IMR-90 (cell line): ENCODE measurements around the gene KRTAP10-11. TPM values are rescaled to one million over a fixed set of nuclear protein-coding genes. Genes with fewer than 3 reads are reported as not detected.

ENCODE experiments used
- ATAC-seq: fragments of 200-7000 bp; cut with Tn5 transposase; 2 replicates; pipeline ENCODE4 v1.9.1; 2020; ENCODE audit warnings: low read depth, mild to moderate bottlenecking, moderate library complexity
- BruUV-seq: library from RNA; stranded (reverse); fragments of 400-500 nt; replicated peaks from 2 replicates; lab custom pipeline; 2021; lab: Mats Ljungman, UMichigan
- CTCF ChIA-PET: fragments of 300-600 bp; formaldehyde crosslinking; extraction: SDS; loops from one replicate; lab custom pipeline; 2021; ENCODE audit warnings: antibody characterized with exemption; lab: Yijun Ruan, JAX
- POLR2A ChIA-PET: fragments of 300-600 bp; sonication (Branson Sonifier 250); formaldehyde crosslinking; loops from one replicate; lab custom pipeline; 2022; ENCODE audit warnings: antibody characterized with exemption; ENCODE audit not compliant: unreplicated experiment; lab: Charles Lee
- DNase-seq: peaks from one replicate; pipeline ENCODE4 v3.0.0; 2013
- H2AFZ ChIP-seq: replicated peaks from 2 replicates; pipeline ENCODE3; 2013; ENCODE audit warnings: low read length, mild to moderate bottlenecking; ENCODE audit not compliant: poor library complexity
- H2AK5ac ChIP-seq: 2 replicates; pipeline ENCODE4 v1.6.1; 2013; ENCODE audit warnings: low read depth, low read length, inconsistent platforms
- H2AK9ac ChIP-seq: replicated peaks from 2 replicates; pipeline ENCODE3; 2013; ENCODE audit warnings: mild to moderate bottlenecking, low read depth, low read length, moderate library complexity; ENCODE audit not compliant: poor library complexity
- H2BK120ac ChIP-seq: 2 replicates; pipeline ENCODE4 v1.6.1; 2013; ENCODE audit warnings: low read depth, low read length, inconsistent platforms
- H2BK15ac ChIP-seq: 3 replicates; pipeline ENCODE4 v1.6.1; 2013; ENCODE audit warnings: low read depth, low read length, inconsistent platforms
- H2BK20ac ChIP-seq: 2 replicates; pipeline ENCODE4 v1.6.1; 2013; ENCODE audit warnings: low read depth, mild to moderate bottlenecking, inconsistent platforms, low read length, moderate library complexity
- H2BK5ac ChIP-seq: 2 replicates; pipeline ENCODE4 v1.6.1; 2013; ENCODE audit warnings: mild to moderate bottlenecking, low read depth, low read length, inconsistent platforms; ENCODE audit not compliant: poor library complexity, severe bottlenecking
- H3K14ac ChIP-seq: replicated peaks from 2 replicates; pipeline ENCODE4 v1.6.1; 2013; ENCODE audit warnings: low read depth, low read length, inconsistent platforms
- H3K18ac ChIP-seq: 2 replicates; pipeline ENCODE4 v1.6.1; 2013; ENCODE audit warnings: low read depth, low read length, control low read depth
- H3K23ac ChIP-seq: 2 replicates; pipeline ENCODE4 v1.6.1; 2013; ENCODE audit warnings: low read depth, low read length, inconsistent platforms
- H3K27ac ChIP-seq: 2 replicates; pipeline ENCODE4 v1.5.1; 2013; ENCODE audit warnings: mild to moderate bottlenecking, control low read depth, low read length; ENCODE audit not compliant: insufficient read depth
- H3K27me3 ChIP-seq: 2 replicates; pipeline ENCODE4 v1.6.1; 2013; ENCODE audit warnings: low read length; ENCODE audit not compliant: control insufficient read depth, insufficient read depth
- H3K36me3 ChIP-seq: 2 replicates; pipeline ENCODE4 v1.6.1; 2013; ENCODE audit warnings: low read length, mixed read lengths; ENCODE audit not compliant: control insufficient read depth, insufficient read depth
- H3K4ac ChIP-seq: 2 replicates; pipeline ENCODE4 v1.6.1; 2013; ENCODE audit warnings: low read depth, low read length, inconsistent platforms
- H3K4me1 ChIP-seq: 2 replicates; pipeline ENCODE4 v1.6.1; 2013; ENCODE audit warnings: low read length, mixed read lengths; ENCODE audit not compliant: control insufficient read depth, insufficient read depth
- H3K4me2 ChIP-seq: 2 replicates; pipeline ENCODE4 v1.6.1; 2013; ENCODE audit warnings: low read depth, mild to moderate bottlenecking, control low read depth, low read length, moderate library complexity
- H3K4me3 ChIP-seq: 2 replicates; pipeline ENCODE4 v1.5.1; 2013; ENCODE audit warnings: low read depth, mild to moderate bottlenecking, control low read depth, low read length, moderate library complexity; ENCODE audit not compliant: insufficient read depth
- H3K56ac ChIP-seq: 2 replicates; pipeline ENCODE4 v1.6.1; 2013; ENCODE audit warnings: low read length, inconsistent platforms; ENCODE audit not compliant: insufficient read depth; ENCODE audit errors: extremely low read depth
- H3K79me1 ChIP-seq, 2 experiments: 2 replicates each; pipeline ENCODE4 v1.6.1; 2013; ENCODE audit warnings: low read length in 2 of 2, inconsistent platforms in 1 of 2, low read depth in 1 of 2
- H3K9ac ChIP-seq: 2 replicates; pipeline ENCODE4 v1.6.1; 2013; ENCODE audit warnings: low read depth, low read length, control low read depth
- H3K9me1 ChIP-seq: 2 replicates; pipeline ENCODE4 v1.6.1; 2013; ENCODE audit warnings: low read length, inconsistent platforms; ENCODE audit not compliant: insufficient read depth
- H3K9me3 ChIP-seq: 2 replicates; pipeline ENCODE4 v1.6.1; 2013; ENCODE audit warnings: low read length; ENCODE audit not compliant: control insufficient read depth, insufficient read depth
- H4K20me1 ChIP-seq: 2 replicates; pipeline ENCODE4 v1.6.1; 2013; ENCODE audit warnings: low read length, inconsistent platforms; ENCODE audit not compliant: insufficient read depth
- H4K5ac ChIP-seq: 2 replicates; pipeline ENCODE4 v1.6.1; 2013; ENCODE audit warnings: mild to moderate bottlenecking, low read depth, low read length, control low read depth
- H4K8ac ChIP-seq, 2 experiments: 2 replicates each; pipeline ENCODE4 v1.6.1; 2013; ENCODE audit warnings: low read depth in 2 of 2, low read length in 2 of 2, control low read depth in 1 of 2, inconsistent platforms in 1 of 2
- H4K91ac ChIP-seq: 2 replicates; pipeline ENCODE4 v1.6.1; 2013; ENCODE audit warnings: low read depth, low read length, inconsistent platforms; ENCODE audit not compliant: insufficient read depth
- BHLHE40 ChIP-seq: fragments of 150-350 bp; IDR thresholded peaks from 2 replicates; pipeline ENCODE4 v1.6.1; 2016; ENCODE audit warnings: mild to moderate bottlenecking, low read depth, low read length
- CEBPB ChIP-seq: IDR thresholded peaks from 2 replicates; pipeline ENCODE4 v1.6.1; 2012; ENCODE audit warnings: low read depth, low read length, improper control_type of control experiment
- CHD1 ChIP-seq: IDR thresholded peaks from 2 replicates; pipeline ENCODE4 v1.6.1; 2012; ENCODE audit warnings: low read depth, low read length, improper control_type of control experiment
- CTCF ChIP-seq: conservative IDR thresholded peaks from 2 replicates; pipeline ENCODE4 v1.5.1; 2012; ENCODE audit warnings: mild to moderate bottlenecking, low read depth, low read length, improper control_type of control experiment
- ELK1 ChIP-seq: fragments of 150-350 bp; IDR thresholded peaks from 2 replicates; pipeline ENCODE4 v1.6.1; 2016; ENCODE audit warnings: low read depth, mild to moderate bottlenecking, low read length, moderate library complexity, borderline replicate concordance
- FOS ChIP-seq: fragments of 150-350 bp; IDR thresholded peaks from 2 replicates; pipeline ENCODE4 v1.6.1; 2016; ENCODE audit warnings: low read depth, low read length
- MAFK ChIP-seq: IDR thresholded peaks from 2 replicates; pipeline ENCODE4 v1.6.1; 2012; ENCODE audit warnings: low read depth, low read length, improper control_type of control experiment
- MAZ ChIP-seq: IDR thresholded peaks from 2 replicates; pipeline ENCODE4 v1.6.1; 2012; ENCODE audit warnings: low read depth, mild to moderate bottlenecking, low read length, improper control_type of control experiment, moderate library complexity, borderline replicate concordance
- MXI1 ChIP-seq: IDR thresholded peaks from 2 replicates; pipeline ENCODE4 v1.6.1; 2012; ENCODE audit warnings: low read depth, mild to moderate bottlenecking, low read length, moderate library complexity, borderline replicate concordance
- NFE2L2 ChIP-seq: fragments of 150-350 bp; IDR thresholded peaks from 2 replicates; pipeline ENCODE4 v1.6.1; 2016; ENCODE audit warnings: low read depth, mild to moderate bottlenecking, low read length
- POLR2A ChIP-seq: IDR thresholded peaks from 2 replicates; pipeline ENCODE4 v1.6.1; 2012; ENCODE audit warnings: mild to moderate bottlenecking, low read depth, low read length
- RAD21 ChIP-seq: IDR thresholded peaks from 2 replicates; pipeline ENCODE4 v1.6.1; 2012; ENCODE audit warnings: low read length, improper control_type of control experiment
- RCOR1 ChIP-seq: IDR thresholded peaks from 2 replicates; pipeline ENCODE4 v1.6.1; 2012; ENCODE audit warnings: mild to moderate bottlenecking, low read length, improper control_type of control experiment; ENCODE audit not compliant: insufficient replicate concordance
- RFX5 ChIP-seq: IDR thresholded peaks from 2 replicates; pipeline ENCODE4 v1.8.0; 2012; ENCODE audit warnings: low read depth, mild to moderate bottlenecking, low read length, moderate library complexity
- SMC3 ChIP-seq: fragments of 150-350 bp; IDR thresholded peaks from 2 replicates; pipeline ENCODE4 v1.6.1; 2016; ENCODE audit warnings: low read depth, mild to moderate bottlenecking, antibody characterized with exemption, low read length, moderate library complexity
- USF2 ChIP-seq: fragments of 150-350 bp; IDR thresholded peaks from 2 replicates; pipeline ENCODE4 v1.6.1; 2017; ENCODE audit warnings: mild to moderate bottlenecking, antibody characterized with exemption, low read length, low read depth
- WGBS, 2 experiments: methylation state at CpG; one replicate each; pipeline versions ENCODE4 v1.1.5 to v1.1.7; 2013; ENCODE audit warnings: missing lambda C conversion rate in 2 of 2; ENCODE audit not compliant: insufficient read length in 1 of 2; ENCODE audit errors: extremely low coverage in 2 of 2; 5-methylcytosine and 5-hydroxymethylcytosine counted together
- dilution Hi-C: fragments of 300-500 bp; cut with HindIII; formaldehyde crosslinking; loops from one replicate; pipeline ENCODE4 v1.14.3; 2018; ENCODE audit warnings: low sequenced_read_pairs; ENCODE audit not compliant: unreplicated experiment
- in situ Hi-C: fragments of 300-500 bp; cut with MboI; formaldehyde crosslinking; loops from 3 replicates; pipeline ENCODE4 v1.14.3; 2019; ENCODE audit warnings: low sequenced_read_pairs, inconsistent platforms, mixed read lengths
- intact Hi-C: fragments of 100-400 bp; cut with micrococcal nuclease; formaldehyde crosslinking; loops from 2 replicates; pipeline ENCODE4 v1.10.0; 2022
- polyA plus RNA-seq, 3 experiments: library from polyadenylated mRNA; depleted of rRNA; stranded (reverse); fragments of >200 nt; gene quantifications; 2 replicates each; pipeline ENCODE4 v1.2.3, GENCODE V29; 2012; ENCODE audit warnings: low replicate concordance in 1 of 3
- total RNA-seq: library from RNA; depleted of rRNA; stranded (reverse); fragments of >200 nt; gene quantifications from 2 replicates; pipeline ENCODE4 v1.2.3, GENCODE V29; 2012

The KRTAP10-11 gene
- total and polyA plus RNA-seq, 2 of the 4 experiments (the other 2 are of a cell fraction), result not detected

GRCh38 chr21:44599264-44600029, 46.8 kb upstream of the KRTAP10-11 start:
- ATAC-seq, result no peak
- no peak for DNase-seq
- no peak overlapping the region for H3K14ac ChIP-seq
- no peaks in the 10 kb centered on the region for H3K36me3 ChIP-seq
- TF ChIP-seq POLR2A (no peak), ELK1 (no peak), MAFK (no peak), BHLHE40 (no peak), RFX5 (no peak), NFE2L2 (no peak), SMC3 (no peak), MXI1 (no peak), RCOR1 (no peak), MAZ (no peak), CEBPB (no peak), CHD1 (no peak), RAD21 (no peak), USF2 (no peak), CTCF (no peak), FOS (no peak)
- H3K9me1 ChIP-seq, result no peaks in the 10 kb centered on the region
- 40% methylated on average over 1 of the region's 8 CpGs; no CpG with 5 or more reads in 1 of the 2 experiments for WGBS, 2 experiments
- no peak overlapping the region for H2BK5ac ChIP-seq
- no peaks in the 10 kb centered on the region for H3K79me1 ChIP-seq
- in situ Hi-C loops (no loop called here), intact Hi-C loops (no loop called here), dilution Hi-C loops (no loop called here)
- no peak overlapping the region for H3K18ac ChIP-seq
- no peak overlapping the region for H4K5ac ChIP-seq
- H3K4ac ChIP-seq, result no peak overlapping the region
- H3K27me3 ChIP-seq, result peaks cover 4% of the 10 kb centered on the region
- no peak overlapping the region for H3K27ac ChIP-seq
- CTCF ChIA-PET, result no interaction called here
- H3K9ac ChIP-seq, result no peak overlapping the region
- no peak overlapping the region for H2BK120ac ChIP-seq
- H4K20me1 ChIP-seq, result no peaks in the 10 kb centered on the region
- no peak overlapping the region for H2BK20ac ChIP-seq
- no peak overlapping the region for H4K8ac ChIP-seq
- H3K56ac ChIP-seq, result no peak overlapping the region
- H2AFZ ChIP-seq, result no peak overlapping the region
- no peaks in the 10 kb centered on the region for H3K9me3 ChIP-seq
- H3K4me1 ChIP-seq, result no peaks in the 10 kb centered on the region
- H3K4me3 ChIP-seq, result no peak overlapping the region
- no peak overlapping the region for H3K4me2 ChIP-seq
- no peak overlapping the region for H2BK15ac ChIP-seq
- H4K91ac ChIP-seq, result no peak overlapping the region
- no peak overlapping the region for H2AK9ac ChIP-seq
- H2AK5ac ChIP-seq, result no peak overlapping the region
- POLR2A ChIA-PET, result no interaction called here
- H3K23ac ChIP-seq, result no peak overlapping the region
- BruUV-seq, result no TSS peak
